Activated CD8-positive, alpha-beta T cell treated with anti-CD3 and anti-CD28 coated beads for 36 hours (primary cell): ENCODE results near the gene SSTR5. TPM values are rescaled to one million over a fixed set of nuclear protein-coding genes. Genes with fewer than 3 reads are reported as not detected.

Experiments
- ATAC-seq: fragments of 200-7000 bp; cut with Tn5 transposase; one replicate; pipeline ENCODE4 v1.10.0; 2021; ENCODE audit warnings: mild to moderate bottlenecking, moderate library complexity
- CTCF ChIA-PET: fragments of 350-600 bp; sonication (Branson Sonifier 250); formaldehyde crosslinking; loops from one replicate; lab custom pipeline; 2021; ENCODE audit warnings: antibody characterized with exemption; lab: Charles Lee
- POLR2A ChIA-PET: fragments of 350-600 bp; sonication (Branson Sonifier 250); formaldehyde crosslinking; loops from one replicate; lab custom pipeline; 2021; ENCODE audit warnings: antibody characterized with exemption; lab: Charles Lee
- DNase-seq: peaks from one replicate; pipeline ENCODE4 v3.0.0-alpha.2; 2020
- H3K27ac Mint-ChIP-seq: one replicate; pipeline ENCODE4 v1.8.0; 2021; ENCODE audit warnings: mild to moderate bottlenecking, mixed read lengths
- H3K27me3 Mint-ChIP-seq: one replicate; pipeline ENCODE4 v1.8.0; 2021; ENCODE audit warnings: mixed read lengths
- H3K36me3 Mint-ChIP-seq: one replicate; pipeline ENCODE4 v1.8.0; 2021; ENCODE audit warnings: low read depth, mixed read lengths
- H3K4me1 Mint-ChIP-seq: one replicate; pipeline ENCODE4 v1.8.0; 2021; ENCODE audit warnings: low read depth, mixed read lengths
- H3K4me3 Mint-ChIP-seq: one replicate; pipeline ENCODE4 v1.8.0; 2021; ENCODE audit warnings: mild to moderate bottlenecking, moderate library complexity, mixed read lengths
- H3K9me3 Mint-ChIP-seq: one replicate; pipeline ENCODE4 v1.8.0; 2021; ENCODE audit warnings: mixed read lengths
- intact Hi-C: fragments of 100-400 bp; cut with micrococcal nuclease; formaldehyde crosslinking; loops from one replicate; pipeline ENCODE4 v1.10.0; 2022
- total RNA-seq, 2 experiments: library from RNA; stranded (reverse); gene quantifications; one replicate each; pipeline ENCODE4 v1.2.3, GENCODE V29; 2021
- TF ChIP-seq, protein P1 (sequence below): fragments of 200-600 bp; IDR thresholded peaks from one replicate; pipeline ENCODE4 v1.8.0; 2022; ENCODE audit warnings: antibody characterized with exemption, mild to moderate bottlenecking

Gene SSTR5
- total RNA-seq, 2 experiments from 2014 or later, result not detected

DNA sequence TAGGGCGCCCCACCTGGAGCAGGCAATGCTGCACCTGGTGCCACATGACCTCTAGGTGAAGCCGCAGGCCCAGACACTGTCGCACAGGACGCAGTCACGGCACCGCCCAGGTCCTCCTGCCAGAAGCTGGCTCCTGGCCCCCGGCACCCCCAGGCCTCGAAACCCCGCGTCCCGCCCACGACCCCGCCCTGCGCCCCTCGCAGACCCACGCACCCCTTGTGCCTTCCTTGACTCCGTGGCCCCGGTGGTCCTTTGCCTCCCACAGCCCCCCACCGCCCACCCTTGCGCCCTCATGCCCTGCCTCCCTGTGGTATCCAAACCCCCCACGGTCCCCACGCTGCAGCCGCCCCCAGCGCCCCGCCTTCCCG, 29.8 kb downstream of the SSTR5 start:
- Mint-ChIP-seq H3K4me3 (no peak overlapping the region), H3K9me3 (no peaks in the 10 kb centered on the region), H3K27ac (no peak overlapping the region), H3K27me3 (peaks cover 5% of the 10 kb centered on the region), H3K36me3 (no peaks in the 10 kb centered on the region), H3K4me1 (no peaks in the 10 kb centered on the region)
- no peak for DNase-seq
- TF ChIP-seq, protein P1, sequence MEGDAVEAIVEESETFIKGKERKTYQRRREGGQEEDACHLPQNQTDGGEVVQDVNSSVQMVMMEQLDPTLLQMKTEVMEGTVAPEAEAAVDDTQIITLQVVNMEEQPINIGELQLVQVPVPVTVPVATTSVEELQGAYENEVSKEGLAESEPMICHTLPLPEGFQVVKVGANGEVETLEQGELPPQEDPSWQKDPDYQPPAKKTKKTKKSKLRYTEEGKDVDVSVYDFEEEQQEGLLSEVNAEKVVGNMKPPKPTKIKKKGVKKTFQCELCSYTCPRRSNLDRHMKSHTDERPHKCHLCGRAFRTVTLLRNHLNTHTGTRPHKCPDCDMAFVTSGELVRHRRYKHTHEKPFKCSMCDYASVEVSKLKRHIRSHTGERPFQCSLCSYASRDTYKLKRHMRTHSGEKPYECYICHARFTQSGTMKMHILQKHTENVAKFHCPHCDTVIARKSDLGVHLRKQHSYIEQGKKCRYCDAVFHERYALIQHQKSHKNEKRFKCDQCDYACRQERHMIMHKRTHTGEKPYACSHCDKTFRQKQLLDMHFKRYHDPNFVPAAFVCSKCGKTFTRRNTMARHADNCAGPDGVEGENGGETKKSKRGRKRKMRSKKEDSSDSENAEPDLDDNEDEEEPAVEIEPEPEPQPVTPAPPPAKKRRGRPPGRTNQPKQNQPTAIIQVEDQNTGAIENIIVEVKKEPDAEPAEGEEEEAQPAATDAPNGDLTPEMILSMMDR, result no peak
- ChIA-PET CTCF (interaction anchor here (1.0 kb wide), 1 partner anchor 83 kb away, joined by 3 read pairs; no protein-coding TSS in a partner anchor), POLR2A (no interaction called here)
- no peak for ATAC-seq
- intact Hi-C loops, result no loop called here

DNA sequence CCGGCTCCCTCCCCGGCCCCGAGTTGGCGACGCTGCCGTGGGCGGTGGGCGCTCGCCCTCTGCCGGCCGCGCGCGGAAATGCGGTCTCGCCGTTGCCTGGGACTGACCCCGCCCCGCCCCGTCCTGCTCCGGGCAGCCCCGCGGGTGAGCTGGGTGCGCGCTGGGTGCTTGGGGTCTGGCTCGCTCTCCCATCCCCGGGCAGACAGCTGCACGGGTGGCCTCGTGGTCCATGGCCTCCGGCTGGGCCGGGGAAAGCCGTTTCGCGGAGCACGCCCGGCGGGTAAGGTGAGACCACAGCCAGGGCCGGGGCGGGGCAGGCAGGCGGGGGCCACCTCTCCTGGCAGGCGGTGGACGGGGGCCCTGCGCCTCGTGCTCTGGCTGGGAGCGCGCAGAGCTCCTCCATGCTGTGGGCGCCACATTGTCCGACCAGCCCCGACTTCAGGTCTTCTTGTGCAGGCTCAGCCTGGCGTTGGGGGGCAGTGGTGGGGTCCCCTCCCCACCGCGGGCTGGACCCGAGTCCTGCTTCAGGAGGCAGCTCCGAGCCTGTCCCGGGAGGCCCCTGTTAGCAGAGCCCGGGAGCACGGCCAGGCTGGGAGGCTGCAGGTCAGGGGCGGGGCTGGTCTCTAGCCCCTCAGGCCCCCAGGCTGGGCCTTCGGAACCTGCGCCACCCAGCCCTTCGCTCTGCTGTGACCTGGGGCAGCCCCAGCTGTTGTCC, 30.5 kb downstream of the SSTR5 start:
- no peak overlapping the region for H3K4me3 Mint-ChIP-seq

DNA sequence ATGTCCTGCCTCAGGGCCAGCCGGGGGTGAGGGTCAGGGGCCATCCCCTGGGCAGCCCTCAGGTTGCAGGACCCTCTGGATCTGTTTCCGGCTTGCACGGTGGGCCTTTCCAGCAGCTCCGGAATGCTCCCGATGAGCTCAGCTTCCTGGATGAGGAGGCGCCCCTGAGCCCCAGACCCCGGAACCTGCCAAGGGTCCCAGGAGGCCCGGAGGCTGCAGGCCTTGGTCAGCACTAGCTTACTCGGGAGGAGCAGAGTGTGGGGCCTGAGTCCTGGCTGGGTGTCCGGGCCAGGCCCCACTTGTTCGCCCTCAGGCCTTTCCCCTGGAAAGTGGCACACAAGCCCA, 31.1 kb downstream of the SSTR5 start:
- ChIA-PET CTCF (interaction anchor here (0.8 to 1.1 kb wide), 4 partner anchors 127 to 396 kb away, joined by 3 to 4 read pairs (median 3); no protein-coding TSS in a partner anchor), POLR2A (no interaction called here)
- no peak for DNase-seq
- Mint-ChIP-seq H3K36me3 (no peaks in the 10 kb centered on the region), H3K4me3 (no peak overlapping the region), H3K9me3 (no peaks in the 10 kb centered on the region), H3K4me1 (no peaks in the 10 kb centered on the region), H3K27ac (no peak overlapping the region), H3K27me3 (peaks cover 8% of the 10 kb centered on the region)
- intact Hi-C loops, result no loop called here
- TF ChIP-seq, protein P1, result no peak
- no peak for ATAC-seq

More for the DNA sequence above, 30.5 kb downstream of the SSTR5 start:
- intact Hi-C loops, result no loop called here
- TF ChIP-seq, protein P1, result peak; percentile 57
- DNase-seq (peak; percentile 74), ATAC-seq (peak; percentile 86)
- no peaks in the 10 kb centered on the region for H3K36me3 Mint-ChIP-seq
- H3K27me3 Mint-ChIP-seq, result peaks cover 5% of the 10 kb centered on the region
- CTCF ChIA-PET, result interaction anchor here (0.8 to 1.1 kb wide), 6 partner anchors 84 to 396 kb away, joined by 3 to 4 read pairs (median 3); no protein-coding TSS in a partner anchor
- POLR2A ChIA-PET, result no interaction called here
- no peaks in the 10 kb centered on the region for H3K4me1 Mint-ChIP-seq
- H3K9me3 Mint-ChIP-seq, result no peaks in the 10 kb centered on the region
- no peak overlapping the region for H3K27ac Mint-ChIP-seq

DNA sequence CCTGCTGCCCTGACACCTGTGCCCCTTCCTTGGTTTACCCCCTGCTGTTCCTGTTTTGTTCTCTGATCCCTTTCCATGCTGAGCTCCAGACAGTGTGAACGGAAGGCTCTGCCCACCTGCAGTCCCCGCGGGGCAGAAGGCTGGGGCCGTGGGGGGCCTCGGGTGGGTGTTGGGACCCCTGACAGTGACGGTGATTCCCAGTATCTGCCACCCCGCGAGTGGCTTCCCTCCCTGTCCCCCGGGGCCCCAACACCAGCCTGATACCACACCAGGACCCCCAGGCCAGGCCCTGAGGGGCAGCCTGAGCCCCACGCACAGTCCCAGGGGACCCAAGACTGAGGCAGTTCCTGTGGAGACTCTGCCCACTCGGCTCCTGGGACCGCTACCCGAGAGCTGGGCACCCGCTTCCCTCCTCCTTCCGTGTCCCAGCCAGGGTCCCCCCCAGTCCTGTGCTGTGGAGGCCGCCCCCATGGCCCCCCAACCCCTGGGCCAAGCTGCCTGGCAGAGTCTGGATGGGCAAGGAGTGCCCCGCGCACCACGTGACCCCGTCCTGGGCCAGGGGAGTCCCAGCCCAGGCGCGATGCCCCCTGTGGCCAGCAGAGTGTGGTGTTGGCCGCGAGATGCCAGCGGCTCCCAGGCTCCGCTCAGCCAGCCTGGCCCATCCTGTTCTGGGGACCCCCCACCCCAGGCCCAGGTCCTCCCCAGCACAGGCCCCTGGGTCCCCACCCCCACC, 33.5 kb downstream of the SSTR5 start:
- DNase-seq (peak; percentile 65), ATAC-seq (peak; percentile 70)
- POLR2A ChIA-PET, result no interaction called here
- CTCF ChIA-PET, result no interaction called here
- no peaks in the 10 kb centered on the region for H3K9me3 Mint-ChIP-seq
- no peaks in the 10 kb centered on the region for H3K36me3 Mint-ChIP-seq
- no peak overlapping the region for H3K4me3 Mint-ChIP-seq
- H3K27ac Mint-ChIP-seq, result no peak overlapping the region
- no peaks in the 10 kb centered on the region for H3K4me1 Mint-ChIP-seq
- H3K27me3 Mint-ChIP-seq, result peaks cover 8% of the 10 kb centered on the region
- TF ChIP-seq, protein P1, result peak; percentile 66
- intact Hi-C loops, result no loop called here

DNA sequence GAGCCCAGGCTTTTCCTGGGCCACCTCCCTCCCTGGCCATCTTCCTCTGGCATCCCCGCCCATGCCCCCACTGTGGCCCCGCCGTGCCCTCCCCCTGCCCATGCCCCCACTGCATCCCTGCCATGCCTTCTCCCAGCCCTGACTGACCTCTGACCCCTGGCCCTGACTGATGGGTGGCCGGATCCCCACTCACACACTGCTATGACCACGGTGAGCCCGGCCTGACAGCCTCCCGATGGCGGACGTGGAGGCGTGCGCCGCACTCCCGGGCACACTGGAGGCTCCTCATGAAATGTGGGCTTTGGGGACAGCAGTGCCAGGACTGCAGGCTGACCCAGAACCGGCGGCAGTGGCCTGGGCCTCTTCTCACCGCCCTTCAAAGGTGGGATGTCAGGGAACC, 34.1 kb downstream of the SSTR5 start:
- Mint-ChIP-seq H3K9me3 (no peaks in the 10 kb centered on the region), H3K4me1 (no peaks in the 10 kb centered on the region), H3K36me3 (no peaks in the 10 kb centered on the region), H3K27me3 (peaks cover 8% of the 10 kb centered on the region), H3K27ac (no peak overlapping the region), H3K4me3 (no peak overlapping the region)
- ChIA-PET CTCF (no interaction called here), POLR2A (no interaction called here)
- ATAC-seq, result no peak
- TF ChIP-seq, protein P1, result no peak
- intact Hi-C loops, result no loop called here
- DNase-seq, result no peak
